ENCODE data around the gene WEE1.

DNA sequence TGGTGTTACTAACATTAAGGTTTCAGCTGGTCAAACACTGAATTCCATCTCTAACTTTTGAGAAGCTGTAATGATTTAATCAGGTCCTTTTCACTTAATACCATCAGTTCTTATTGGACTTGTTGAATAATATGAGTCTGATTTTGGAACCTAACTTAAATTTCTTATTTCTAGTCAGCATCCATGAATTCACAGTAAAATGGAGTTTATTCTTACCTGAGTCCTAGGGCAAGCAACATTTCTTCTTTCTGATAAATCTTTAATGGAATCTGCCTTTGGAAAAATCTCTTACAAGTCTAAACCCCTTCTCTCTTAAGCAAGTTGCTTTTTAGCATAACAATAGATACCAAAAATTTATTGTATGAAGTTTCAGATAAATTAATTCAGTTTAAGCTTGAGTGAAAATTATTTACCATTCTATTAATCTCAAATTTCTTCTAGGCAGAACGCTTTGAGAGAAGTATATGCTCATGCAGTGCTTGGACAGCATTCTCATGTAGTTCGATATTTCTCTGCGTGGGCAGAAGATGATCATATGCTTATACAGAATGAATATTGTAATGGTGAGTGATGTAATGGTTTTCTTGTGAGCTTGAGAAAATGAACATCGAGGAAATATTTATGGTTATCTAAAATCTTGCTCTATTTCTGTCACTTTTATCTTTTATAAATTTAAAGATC is 3.4 kb downstream of the WEE1 start:
- TF ChIP-seq, protein P1, sequence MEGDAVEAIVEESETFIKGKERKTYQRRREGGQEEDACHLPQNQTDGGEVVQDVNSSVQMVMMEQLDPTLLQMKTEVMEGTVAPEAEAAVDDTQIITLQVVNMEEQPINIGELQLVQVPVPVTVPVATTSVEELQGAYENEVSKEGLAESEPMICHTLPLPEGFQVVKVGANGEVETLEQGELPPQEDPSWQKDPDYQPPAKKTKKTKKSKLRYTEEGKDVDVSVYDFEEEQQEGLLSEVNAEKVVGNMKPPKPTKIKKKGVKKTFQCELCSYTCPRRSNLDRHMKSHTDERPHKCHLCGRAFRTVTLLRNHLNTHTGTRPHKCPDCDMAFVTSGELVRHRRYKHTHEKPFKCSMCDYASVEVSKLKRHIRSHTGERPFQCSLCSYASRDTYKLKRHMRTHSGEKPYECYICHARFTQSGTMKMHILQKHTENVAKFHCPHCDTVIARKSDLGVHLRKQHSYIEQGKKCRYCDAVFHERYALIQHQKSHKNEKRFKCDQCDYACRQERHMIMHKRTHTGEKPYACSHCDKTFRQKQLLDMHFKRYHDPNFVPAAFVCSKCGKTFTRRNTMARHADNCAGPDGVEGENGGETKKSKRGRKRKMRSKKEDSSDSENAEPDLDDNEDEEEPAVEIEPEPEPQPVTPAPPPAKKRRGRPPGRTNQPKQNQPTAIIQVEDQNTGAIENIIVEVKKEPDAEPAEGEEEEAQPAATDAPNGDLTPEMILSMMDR (conservative IDR thresholded peaks at IDR 0.05 in 1 of 2, IDR thresholded peaks at IDR 0.05 in 1 of 2; ENCODE audit: extremely low read depth in 1 of 2, insufficient read depth in 1 of 2, low read depth in 1 of 2, low read length in 2 of 2): no peak
- TF ChIP-seq EZH2 (IDR thresholded peaks at IDR 0.05; ENCODE audit: borderline replicate concordance, low read length): no peak
